Right lobe of liver (tissue), 6 donors: ENCODE measurements around the gene RBM47. TPM values are rescaled to one million over a fixed set of nuclear protein-coding genes. Genes with fewer than 3 reads are reported as not detected.

Source experiments
- ATAC-seq, 4 donors: fragments of 200-7000 bp; cut with Tn5 transposase; one replicate each; pipeline ENCODE4 v1.9.1; 2020; ENCODE audit warnings: mild to moderate bottlenecking in 4 of 4, moderate library complexity in 4 of 4
- DNase-seq, 3 donors: peaks; one replicate each; pipeline ENCODE4 v3.0.0-alpha.2; 2020
- H3K27ac ChIP-seq, 3 donors: fragments of 200-600 bp; one replicate each; pipeline ENCODE4 v1.8.0; 2022
- H3K27me3 ChIP-seq, 2 donors: fragments of 200-600 bp; one replicate each; pipeline ENCODE4 v1.8.0; 2022
- H3K36me3 ChIP-seq, 4 donors: fragments of 200-600 bp; sonication (generic) in 1 of 4; one replicate each; pipeline versions ENCODE4 v1.5.1 to v1.8.0; 2017 to 2022; ENCODE audit warnings: control low read depth in 1 of 4
- H3K4me1 ChIP-seq, 4 donors: fragments of 200-600 bp; sonication (generic) in 1 of 4; one replicate each; pipeline versions ENCODE4 v1.5.1 to v1.8.0; 2017 to 2022; ENCODE audit warnings: control low read depth in 1 of 4
- H3K4me3 ChIP-seq, 3 donors: fragments of 200-600 bp; one replicate each; pipeline ENCODE4 v1.8.0; 2022
- H3K9me3 ChIP-seq, 4 donors: fragments of 200-600 bp; sonication (generic) in 1 of 4; one replicate each; pipeline versions ENCODE4 v1.5.1 to v1.8.0; 2017 to 2022; ENCODE audit warnings: control low read depth in 1 of 4
- POLR2A ChIP-seq: fragments of 450-650 bp; IDR thresholded peaks from one replicate; pipeline ENCODE4 v1.6.1; 2017; ENCODE audit warnings: antibody characterized with exemption, mild to moderate bottlenecking
- WGBS: methylation state at CpG from one replicate; pipeline ENCODE4 v1.1.6; 2018; ENCODE audit warnings: low coverage, low lambda C conversion rate; ENCODE audit not compliant: insufficient coverage; ENCODE audit errors: missing lambda C conversion rate; 5-methylcytosine and 5-hydroxymethylcytosine counted together
- intact Hi-C, 2 donors: fragments of 100-400 bp; cut with DNase I; formaldehyde crosslinking; loops; one replicate each; pipeline versions ENCODE4 v1.11.2 to v1.14.1; 2022
- total RNA-seq, 6 experiments: library from RNA; depleted of rRNA in 2 of 6; stranded (reverse); fragments of >200 nt in 2 of 6; fragmentation: NEBNext Ultra II Directional in 3 of 6; extraction: Animal tissue kit (Norgen Biotek cat#: 25700) in 3 of 6; gene quantifications; one replicate each; pipeline versions ENCODE4 v1.1.0 to v1.2.4, GENCODE V29; 2016 to 2023
- TF ChIP-seq, protein P1 (sequence below), 4 donors: fragments of 200-600 bp in 3 of 4; fragments of 450-650 bp in 1 of 4; IDR thresholded peaks; one replicate each; pipeline versions ENCODE4 v1.5.1 to v1.8.0; 2016 to 2022; ENCODE audit warnings: antibody characterized with exemption in 4 of 4, mild to moderate bottlenecking in 2 of 4
- donor health status: DM: no; HTN: yes; CAD: no.
- donor health status: DM: no; HTN: no; CAD: no.
- donor health status: DM: no; HTN: no; CAD: no.
- donor health status: DM: no; HTN: yes; CAD: no.
- donor health status: DM: no; HTN: yes; CAD: no.

The RBM47 gene
- total RNA-seq, 6 experiments from 2014 or later, result 29.5 to 85.0 (median 51.1) TPM

DNA sequence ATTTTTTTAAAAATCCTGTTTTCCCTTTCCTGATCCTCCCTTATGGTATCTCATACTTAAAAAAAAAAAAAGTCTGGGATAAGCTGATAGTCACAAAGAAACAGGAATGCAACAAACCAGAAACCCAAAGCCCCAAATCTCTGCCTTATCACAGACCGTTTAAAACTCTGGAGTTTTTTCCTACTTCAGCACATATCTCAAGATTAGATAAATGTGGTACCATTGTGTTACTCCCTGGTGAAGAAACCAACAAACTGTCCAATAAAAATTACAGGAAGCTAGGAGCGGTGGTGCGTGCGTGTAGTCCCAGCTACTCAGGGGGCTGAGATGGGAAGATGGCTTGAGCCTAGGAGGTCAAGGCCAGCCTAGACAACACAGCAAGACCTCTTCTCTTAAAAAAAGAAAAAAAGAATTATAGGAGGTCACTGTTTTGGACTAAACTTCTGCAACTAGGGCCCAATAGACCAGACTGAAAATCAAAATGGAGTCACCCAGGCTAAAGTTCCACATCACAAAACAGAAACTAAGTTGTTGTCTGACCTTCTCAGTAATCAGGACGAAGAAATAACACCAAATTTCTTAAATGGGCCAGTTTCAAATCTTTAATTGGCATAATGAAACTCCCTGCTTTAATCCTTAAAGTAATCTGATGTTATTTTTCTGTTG is 51.9 kb downstream of the RBM47 start:
- intact Hi-C loops, result no loop called here
- Histone ChIP-seq H3K9me3 (no peaks in the 10 kb centered on the region), H3K36me3 (no peaks in the 10 kb centered on the region), H3K4me3 (no peak overlapping the region), H3K27me3 (no peaks in the 10 kb centered on the region), H3K27ac (peak overlapping the region; percentile 76 to 86 (median 80)), H3K4me1 (peaks cover 0 to 35% (median 12%) of the 10 kb centered on the region in 4 donors)
- TF ChIP-seq, protein P1, sequence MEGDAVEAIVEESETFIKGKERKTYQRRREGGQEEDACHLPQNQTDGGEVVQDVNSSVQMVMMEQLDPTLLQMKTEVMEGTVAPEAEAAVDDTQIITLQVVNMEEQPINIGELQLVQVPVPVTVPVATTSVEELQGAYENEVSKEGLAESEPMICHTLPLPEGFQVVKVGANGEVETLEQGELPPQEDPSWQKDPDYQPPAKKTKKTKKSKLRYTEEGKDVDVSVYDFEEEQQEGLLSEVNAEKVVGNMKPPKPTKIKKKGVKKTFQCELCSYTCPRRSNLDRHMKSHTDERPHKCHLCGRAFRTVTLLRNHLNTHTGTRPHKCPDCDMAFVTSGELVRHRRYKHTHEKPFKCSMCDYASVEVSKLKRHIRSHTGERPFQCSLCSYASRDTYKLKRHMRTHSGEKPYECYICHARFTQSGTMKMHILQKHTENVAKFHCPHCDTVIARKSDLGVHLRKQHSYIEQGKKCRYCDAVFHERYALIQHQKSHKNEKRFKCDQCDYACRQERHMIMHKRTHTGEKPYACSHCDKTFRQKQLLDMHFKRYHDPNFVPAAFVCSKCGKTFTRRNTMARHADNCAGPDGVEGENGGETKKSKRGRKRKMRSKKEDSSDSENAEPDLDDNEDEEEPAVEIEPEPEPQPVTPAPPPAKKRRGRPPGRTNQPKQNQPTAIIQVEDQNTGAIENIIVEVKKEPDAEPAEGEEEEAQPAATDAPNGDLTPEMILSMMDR (IDR thresholded peaks at IDR 0.05), result no peak
- TF ChIP-seq POLR2A, result no peak
- 39% methylated on average over 5 of the region's 5 CpGs for WGBS
- ATAC-seq, result peak in 3 of 4 donors; percentile 0 to 23 (median 7)
- DNase-seq, result no peak

DNA sequence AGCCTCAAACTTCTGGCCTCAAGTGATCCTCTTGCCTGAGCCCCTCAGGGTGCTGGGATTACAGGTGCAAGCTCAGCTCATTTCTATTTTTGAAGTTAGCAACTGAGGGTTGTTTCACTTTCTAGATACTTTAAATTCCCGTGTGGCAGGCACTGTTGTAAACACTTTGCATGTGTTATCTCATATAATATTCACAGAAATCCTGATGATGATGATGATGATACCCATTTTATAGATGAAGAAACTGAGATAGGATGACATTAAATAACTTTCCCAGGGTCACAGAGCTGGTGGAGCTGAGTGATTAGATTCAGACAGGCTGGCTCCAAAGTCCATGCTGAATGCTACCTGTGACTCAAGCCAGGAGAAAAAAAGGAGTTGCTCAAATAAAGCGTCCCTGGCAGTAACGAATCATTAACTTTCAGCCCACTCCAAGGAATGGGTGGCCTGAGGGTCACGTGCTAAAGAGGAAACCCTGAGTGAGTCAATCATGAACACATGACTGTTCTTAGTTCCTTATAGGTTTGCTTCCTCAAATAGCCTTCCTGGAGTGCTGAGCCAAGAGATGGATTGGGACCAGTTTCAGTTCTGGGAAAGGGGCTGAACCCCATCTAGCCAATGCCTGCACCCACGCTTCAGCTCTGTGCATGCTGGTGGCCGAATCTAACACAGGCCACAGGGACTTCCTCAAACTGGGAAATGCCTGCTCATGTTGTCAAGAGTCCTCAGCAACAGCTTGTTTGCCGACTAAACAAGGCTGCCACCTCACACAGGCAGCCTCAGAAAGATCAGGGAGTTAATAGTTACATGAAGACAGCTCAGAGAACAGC is 52.8 kb downstream of the RBM47 start:
- WGBS, result 2% methylated on average over 3 of the region's 7 CpGs

DNA sequence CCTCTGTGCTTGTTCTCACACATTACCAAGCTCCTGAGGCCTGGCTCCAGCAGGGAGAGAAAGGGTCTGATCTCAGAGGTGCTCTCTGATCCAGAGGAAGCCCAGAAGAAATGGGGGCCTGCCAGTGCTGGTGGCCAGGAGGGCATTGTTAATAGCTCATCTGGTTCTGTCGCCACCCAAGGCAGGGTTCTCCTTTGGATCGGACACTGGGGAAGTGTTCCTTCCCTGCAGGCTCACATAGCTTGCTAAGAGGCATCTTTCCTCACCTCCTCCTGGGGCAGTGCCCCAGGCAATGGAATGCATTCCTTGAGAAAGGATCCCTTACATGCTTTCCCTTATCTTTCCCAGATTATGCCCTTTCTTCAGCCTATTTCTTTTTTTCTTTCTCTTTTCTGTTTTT is 53.8 kb downstream of the RBM47 start:
- intact Hi-C loops, result no loop called here
- no CpG with 5 or more reads among the region's 2 CpGs for WGBS
- DNase-seq (no peak), ATAC-seq (peak in 1 of 4 donors; percentile 4)
- H3K4me1 ChIP-seq, result peaks cover 0 to 35% (median 12%) of the 10 kb centered on the region in 4 donors
- no peak for TF ChIP-seq POLR2A
- TF ChIP-seq, protein P1 (IDR thresholded peaks at IDR 0.05), result no peak
- no peaks in the 10 kb centered on the region for H3K36me3 ChIP-seq
- peak overlapping the region; percentile 76 to 86 (median 80) for H3K27ac ChIP-seq
- no peaks in the 10 kb centered on the region for H3K27me3 ChIP-seq
- no peak overlapping the region for H3K4me3 ChIP-seq
- H3K9me3 ChIP-seq, result no peaks in the 10 kb centered on the region

More for the DNA sequence above, 52.8 kb downstream of the RBM47 start:
- no peaks in the 10 kb centered on the region for H3K27me3 ChIP-seq
- H3K36me3 ChIP-seq, result no peaks in the 10 kb centered on the region
- peaks cover 0 to 35% (median 12%) of the 10 kb centered on the region in 4 donors for H3K4me1 ChIP-seq
- ATAC-seq (peak; percentile 86 to 94 (median 92)), DNase-seq (peak; percentile 87 to 93 (median 91))
- intact Hi-C loops, result no loop called here
- no peaks in the 10 kb centered on the region for H3K9me3 ChIP-seq
- H3K27ac ChIP-seq, result peak overlapping the region; percentile 76 to 86 (median 80)
- H3K4me3 ChIP-seq, result peak overlapping the region in 2 of 3 donors; percentile 13 to 17
- peak; percentile 62 for TF ChIP-seq POLR2A
- TF ChIP-seq, protein P1 (IDR thresholded peaks at IDR 0.05), result no peak

DNA sequence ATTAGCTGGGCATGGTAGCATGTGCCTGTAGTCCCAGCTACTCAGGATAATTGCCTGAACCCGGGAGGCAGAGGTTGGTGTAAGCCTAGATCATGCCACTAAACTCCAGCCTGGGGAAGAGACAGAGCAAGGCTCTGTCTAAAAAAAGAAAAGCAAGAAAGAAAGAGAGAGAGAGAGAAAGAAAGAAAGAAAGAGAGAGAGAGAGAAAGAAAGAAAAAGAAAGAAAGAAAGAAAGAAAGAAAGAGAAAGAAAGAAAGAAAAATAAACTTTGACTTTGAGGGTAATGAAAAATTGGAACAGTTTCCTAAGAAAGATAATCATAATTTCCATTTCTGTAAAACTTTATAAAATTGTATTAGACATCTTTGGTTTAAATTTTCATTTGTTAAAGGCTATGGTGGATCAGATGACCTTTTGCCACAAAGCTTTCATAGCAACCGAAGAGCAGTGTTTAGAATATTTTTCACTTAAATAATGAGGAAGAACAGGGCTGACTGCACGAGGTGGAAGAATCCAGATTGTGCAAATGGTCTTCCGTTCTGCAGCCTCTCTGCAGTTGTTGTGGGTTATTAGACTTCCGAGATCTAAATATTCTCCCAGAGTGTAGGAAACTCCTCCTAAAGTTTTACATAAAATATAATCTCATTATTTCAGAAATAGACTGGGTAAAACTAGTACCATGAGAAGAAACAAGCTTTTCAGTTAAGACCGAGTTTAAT is 55.9 kb downstream of the RBM47 start:
- no peak for DNase-seq
- Histone ChIP-seq H3K27ac (peak overlapping the region; percentile 8 to 86 (median 9)), H3K4me3 (no peak overlapping the region), H3K36me3 (no peaks in the 10 kb centered on the region), H3K27me3 (no peaks in the 10 kb centered on the region), H3K4me1 (peaks cover 0 to 34% (median 12%) of the 10 kb centered on the region in 4 donors), H3K9me3 (no peaks in the 10 kb centered on the region)
- intact Hi-C loops, result no loop called here
- no peak for ATAC-seq
- WGBS, result 48% methylated on average over 6 of the region's 6 CpGs
- TF ChIP-seq, protein P1 (IDR thresholded peaks at IDR 0.05), result no peak
- no peak for TF ChIP-seq POLR2A
